Caki2 (cell line): ENCODE data around the gene RSPH9. TPM values are rescaled to one million over a fixed set of nuclear protein-coding genes. Genes with fewer than 3 reads are reported as not detected.
A peak's percentile ranks its signal among the peaks of the same experiment; 100 is the strongest.
"Not testable (repeated sequence)": the region's sequence is repeated elsewhere in the genome, so short reads cannot be mapped to it uniquely, and the experiment has no call there.

ENCODE experiments used
- DNase-seq: peaks from one replicate; pipeline ENCODE4 v3.0.0-alpha.2; 2015; ENCODE audit warnings: low read depth
- in situ Hi-C: cut with HindIII; loops from 2 replicates; pipeline ENCODE4 v1.10.0; 2016; ENCODE audit warnings: low sequenced_read_pairs, low pct_unique_long_range_greater_than_20kb, mixed read lengths
- total RNA-seq: library from RNA; depleted of rRNA; stranded (reverse); fragments of >200 nt; shearing (Covaris generic); gene quantifications from 2 replicates; pipeline ENCODE4 v1.2.3, GENCODE V29; 2014; ENCODE audit warnings: low replicate concordance

RSPH9 gene
- total RNA-seq, 1 experiment from 2014 or later: not detected

DNA sequence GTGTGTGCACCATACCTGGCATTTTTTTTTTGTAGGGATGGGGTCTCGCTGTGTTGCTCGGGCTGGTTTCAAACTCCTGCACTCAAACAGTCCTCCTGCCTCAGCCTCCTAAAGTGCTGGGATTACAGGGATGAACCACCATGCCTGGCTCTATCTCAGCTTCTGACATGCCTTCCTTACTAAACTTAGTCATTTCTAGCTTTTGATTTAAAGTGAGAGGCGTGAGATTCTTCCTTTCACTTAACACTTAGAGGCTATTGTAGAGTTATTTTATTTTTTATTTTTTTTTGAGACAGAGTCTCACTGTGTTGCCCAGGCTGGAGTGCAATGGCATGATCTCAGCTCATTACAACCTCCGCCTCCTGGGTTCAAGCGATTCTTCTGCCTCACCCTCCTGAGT lies 18.1 kb downstream of the RSPH9 start:
- DNase-seq, in situ Hi-C loops: not testable (repeated sequence)

DNA sequence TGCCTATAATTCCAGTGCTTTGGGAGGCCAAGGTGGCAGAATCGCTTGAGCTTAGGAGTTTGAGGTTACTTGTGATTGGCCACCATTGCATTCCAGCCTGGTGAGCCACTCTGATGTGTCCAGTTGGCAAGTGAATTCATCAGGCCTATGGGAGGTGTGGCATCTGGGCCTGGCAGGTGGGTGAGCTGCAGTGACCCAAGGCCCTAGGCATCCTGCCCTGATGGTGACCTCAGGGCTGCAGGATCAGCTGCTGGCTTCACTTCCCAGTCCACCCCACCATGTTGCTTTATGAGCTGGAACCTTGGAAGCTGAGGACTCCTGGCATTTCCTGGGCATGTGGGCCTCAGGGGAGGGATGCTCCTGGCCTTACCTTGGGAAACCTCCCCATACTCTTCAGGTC lies 20.5 kb downstream of the RSPH9 start:
- DNase-seq: peak; percentile 53
- in situ Hi-C loops: no loop called here

DNA sequence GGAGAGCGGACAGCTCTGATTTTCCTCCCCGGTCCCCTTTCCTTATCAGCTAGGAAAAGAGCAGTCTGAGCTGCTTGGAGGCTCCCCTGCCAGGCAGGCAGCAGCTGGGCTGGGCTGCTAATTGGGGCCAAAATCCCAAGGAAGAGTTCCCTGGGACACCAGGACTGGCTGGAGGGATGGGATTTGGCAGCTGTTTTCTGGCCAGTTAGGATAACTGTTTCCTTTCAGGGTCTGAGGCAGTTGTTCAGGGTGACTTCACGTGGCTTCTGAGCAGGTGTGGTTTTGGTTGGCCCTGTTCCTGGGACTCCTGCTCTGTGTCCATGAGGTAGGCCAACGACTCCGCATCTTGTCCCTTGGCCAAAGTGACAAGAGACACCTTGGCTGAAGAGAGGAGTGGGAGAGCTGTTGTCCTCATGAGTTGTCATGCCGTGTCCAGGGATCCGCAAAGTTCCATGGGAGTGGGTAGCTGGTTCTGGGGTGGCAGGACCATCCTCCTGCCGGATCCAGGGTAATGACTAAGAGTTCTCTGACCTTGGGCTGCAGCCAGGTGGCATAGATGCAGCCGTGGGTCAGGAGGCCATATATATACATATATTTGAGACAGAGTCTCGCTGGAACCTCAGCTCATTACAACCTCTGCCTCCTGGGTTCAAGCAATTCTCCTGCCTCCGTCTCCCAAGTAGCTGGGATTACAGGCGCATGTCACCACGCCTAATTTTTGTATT lies 21.5 kb downstream of the RSPH9 start:
- no peak for DNase-seq
- in situ Hi-C loops: no loop called here

DNA sequence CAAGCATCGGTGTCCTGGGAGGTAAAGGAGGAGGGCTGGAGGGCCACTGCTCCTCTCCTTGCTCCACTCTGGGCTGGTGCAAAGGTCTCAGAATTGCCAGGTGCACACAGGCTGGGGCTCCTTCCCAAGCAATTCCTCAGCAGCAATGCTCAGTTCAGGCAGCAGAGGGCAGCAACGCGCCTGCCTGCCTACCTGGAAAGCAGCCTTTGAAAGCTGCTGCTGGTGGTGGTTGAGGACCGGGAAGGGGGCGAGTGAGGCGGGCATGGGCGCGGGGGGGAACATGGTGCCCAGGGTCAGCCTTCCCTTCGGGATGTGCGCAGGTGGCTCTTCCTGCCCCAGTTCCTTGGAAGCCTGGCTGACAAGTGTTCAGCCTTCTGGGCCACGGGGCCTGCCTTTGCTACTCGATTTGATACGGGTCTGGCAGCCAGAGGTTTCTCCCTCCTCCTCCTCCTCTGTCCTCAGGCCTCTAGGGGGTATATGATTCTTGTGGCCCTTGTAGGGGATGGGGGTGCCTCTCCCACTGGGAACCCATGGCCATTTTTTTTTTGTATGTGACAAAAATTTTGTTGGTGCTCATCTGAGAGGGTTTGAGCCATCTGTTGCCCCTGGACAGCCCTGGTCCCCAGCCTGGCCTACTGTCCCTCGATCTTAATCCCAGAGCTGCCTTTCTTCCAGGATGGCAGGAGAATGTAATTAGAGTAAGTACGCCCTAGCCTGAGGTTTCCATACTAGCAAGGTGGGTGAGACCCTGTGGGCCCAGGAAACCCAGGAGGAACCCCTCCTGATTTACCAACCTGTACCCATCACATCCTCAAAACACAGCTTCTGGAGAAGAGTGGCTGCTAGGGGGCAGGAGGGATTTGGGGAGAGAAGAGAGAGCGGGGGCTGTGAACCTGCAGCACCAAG lies 22.7 kb downstream of the RSPH9 start:
- in situ Hi-C loops: no loop called here
- DNase-seq: peak; percentile 85

DNA sequence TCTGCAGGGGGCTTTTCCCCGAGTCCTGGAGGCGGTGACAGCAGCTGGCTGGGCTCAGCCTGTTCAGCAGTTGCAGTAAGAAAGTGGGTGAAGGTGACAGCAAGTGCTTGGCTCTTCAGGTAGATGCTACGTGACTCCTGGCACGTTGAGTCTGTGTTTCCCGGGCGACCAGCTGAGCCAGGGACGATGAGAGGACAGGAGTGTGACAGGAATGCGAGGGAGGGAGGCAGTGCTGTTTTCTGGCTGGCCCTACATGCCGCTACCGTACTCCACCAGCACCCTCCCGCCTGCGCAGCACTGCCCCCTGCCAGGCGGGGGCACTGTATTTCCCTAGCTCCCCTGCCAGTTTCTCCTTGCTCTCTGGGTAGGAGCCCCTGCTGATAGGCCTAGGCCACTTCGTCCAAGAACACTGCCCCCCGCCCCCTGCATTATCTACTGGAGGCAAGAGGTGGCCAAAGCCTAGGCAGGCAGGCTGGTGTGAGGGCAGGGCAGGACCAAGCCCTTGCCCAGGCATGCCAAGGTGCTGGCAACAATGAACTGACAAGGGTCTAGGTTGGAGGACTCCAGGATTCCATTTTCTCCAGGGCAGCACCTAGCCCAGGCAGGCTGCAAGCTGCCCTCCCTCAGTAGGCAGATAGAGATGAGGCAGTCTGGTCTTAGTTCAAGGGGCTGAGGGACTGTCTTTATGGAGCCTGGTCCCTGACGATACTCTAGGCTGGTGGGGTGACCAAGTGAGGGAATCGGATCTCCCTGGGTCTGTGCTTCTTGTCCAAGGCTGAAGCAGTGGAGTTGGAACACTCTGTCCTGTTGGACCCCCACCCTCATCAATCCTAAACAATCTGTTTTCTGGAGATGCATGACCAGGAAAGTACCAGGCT lies 23.6 kb downstream of the RSPH9 start:
- in situ Hi-C loops: no loop called here
- DNase-seq: peak; percentile 97

DNA sequence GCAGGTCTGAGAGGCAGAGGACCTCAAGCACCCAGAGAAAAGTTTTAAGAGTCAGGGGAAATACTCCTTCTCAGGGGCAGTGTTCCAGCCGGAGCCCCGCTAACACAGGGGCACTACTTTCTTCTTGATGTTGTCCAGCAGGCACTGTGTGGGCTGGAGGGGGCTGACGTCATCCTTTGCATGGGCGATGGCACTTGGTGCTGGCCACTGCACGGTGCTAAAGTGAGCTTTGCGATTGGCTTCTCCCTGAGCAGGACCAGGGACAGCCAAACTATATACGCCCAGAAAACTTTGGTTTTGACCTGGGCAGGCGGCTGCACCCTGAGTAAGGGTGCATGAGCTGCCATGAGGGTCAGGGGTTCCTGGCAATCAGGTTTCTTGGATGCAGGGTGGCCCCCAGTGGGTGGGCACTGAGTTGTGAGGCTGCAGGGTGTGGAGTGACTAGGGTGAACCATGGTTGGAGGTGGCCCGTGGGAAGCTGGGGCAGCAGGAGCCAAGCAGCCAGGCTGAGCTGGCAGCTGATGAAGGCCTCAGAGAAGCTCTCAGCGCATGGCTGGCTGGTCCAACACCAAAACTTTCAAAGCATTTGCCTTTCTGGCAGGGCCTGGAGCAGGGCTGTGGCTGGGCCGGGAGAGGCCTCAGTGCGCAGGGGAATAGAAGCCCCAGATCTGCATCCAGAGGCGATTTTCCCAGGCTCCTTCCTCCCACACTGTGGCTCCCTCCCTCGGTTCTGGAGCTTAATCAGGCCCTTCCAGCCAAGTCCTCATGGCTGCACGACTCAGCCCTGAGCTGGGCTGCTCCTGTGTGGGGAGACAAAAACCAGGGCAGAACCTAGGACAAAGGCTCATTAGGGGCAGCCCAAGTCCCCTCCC lies 24.4 kb downstream of the RSPH9 start:
- no peak for DNase-seq
- in situ Hi-C loops: no loop called here

DNA sequence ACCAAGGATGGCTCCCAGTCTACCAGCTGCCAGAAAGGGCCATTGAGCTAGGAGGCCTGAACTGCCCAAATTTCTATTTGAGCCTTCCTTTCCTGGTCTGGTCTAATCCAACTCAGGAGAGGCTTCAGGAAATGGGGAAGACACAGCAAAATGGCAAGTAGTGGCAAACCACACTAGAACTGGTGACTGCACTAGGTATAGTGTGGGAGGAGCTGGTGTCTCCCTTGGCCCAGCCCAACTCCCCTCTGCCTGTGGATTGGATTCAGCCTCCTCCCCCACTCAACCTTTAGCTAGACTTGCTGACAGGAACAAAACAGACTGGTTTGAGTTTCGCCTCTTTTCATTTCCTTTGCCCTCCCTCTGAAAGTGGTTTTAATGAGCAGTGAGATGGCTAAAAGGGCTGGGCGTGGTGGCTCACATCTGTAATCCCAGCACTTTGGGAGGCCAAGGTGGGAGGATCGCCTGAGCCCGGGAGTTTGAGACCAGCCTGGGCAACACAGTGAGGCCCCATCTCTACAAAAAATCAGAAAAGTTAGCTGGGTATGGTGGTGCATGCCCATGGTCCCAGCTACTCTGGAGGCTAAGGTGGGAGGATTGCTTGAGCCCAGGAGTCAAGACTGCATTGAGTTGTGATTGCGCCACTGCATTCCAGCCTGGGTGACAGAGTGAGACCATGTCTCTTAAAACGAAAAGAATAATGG lies 25.2 kb downstream of the RSPH9 start:
- in situ Hi-C loops: no loop called here
- DNase-seq: peak; percentile 39

DNA sequence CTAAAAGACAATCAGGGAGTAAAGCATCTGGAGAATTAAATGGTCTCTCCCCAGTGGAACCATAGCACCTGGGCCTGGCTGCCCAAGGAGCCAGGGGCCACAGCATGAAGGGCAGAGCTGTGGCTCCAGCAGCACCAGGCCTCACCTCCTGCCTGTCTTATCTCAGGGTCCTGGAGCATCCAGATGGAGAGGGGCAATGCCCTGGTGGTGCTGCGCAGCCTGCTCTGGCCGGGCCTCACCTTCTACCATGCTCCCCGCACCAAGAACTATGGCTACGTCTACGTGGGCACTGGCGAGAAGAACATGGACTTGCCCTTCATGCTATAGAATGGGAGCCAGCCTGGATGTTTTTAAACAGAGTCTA lies 25.8 kb downstream of the RSPH9 start:
- in situ Hi-C loops: no loop called here

DNA sequence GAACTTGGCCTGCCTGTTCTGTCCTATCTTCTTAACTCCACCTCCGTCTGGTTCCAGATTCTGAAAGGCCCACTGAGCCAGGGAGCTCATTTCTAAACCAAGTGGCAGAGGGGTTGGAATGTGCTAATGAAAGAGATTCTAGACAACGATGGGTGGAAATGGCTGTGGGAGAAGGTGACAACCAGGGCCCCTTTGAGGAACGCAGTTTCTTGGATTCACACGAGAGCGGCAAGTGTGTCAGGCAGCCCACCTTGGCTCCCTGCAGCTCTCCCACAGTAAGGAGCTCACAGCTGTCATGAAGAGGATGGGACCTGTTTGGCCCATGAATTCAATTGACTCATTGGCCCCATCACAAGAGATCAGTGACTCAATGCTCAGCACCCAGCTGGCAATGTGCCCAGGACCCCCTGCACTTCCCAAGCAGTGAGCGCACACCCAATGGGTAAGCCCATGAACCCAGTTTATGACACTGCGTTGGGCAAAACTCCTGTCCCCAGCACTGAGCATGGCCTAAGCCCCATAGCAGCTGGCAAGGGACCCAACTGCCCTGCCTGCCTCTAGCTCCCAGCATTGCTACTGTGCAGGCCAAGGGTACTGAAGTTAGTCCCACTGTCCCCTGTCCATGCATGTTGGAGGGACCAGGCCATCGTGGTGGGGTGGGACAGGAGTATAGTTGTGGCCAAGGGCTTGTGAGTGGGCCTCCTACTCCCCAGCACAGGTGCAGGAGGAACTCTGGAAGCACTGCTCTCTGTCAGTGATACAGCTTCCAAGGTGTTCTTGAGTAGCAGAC lies 26.4 kb downstream of the RSPH9 start:
- in situ Hi-C loops: no loop called here

More for the DNA sequence above, 25.8 kb downstream of the RSPH9 start:
- DNase-seq: no peak

DNA sequence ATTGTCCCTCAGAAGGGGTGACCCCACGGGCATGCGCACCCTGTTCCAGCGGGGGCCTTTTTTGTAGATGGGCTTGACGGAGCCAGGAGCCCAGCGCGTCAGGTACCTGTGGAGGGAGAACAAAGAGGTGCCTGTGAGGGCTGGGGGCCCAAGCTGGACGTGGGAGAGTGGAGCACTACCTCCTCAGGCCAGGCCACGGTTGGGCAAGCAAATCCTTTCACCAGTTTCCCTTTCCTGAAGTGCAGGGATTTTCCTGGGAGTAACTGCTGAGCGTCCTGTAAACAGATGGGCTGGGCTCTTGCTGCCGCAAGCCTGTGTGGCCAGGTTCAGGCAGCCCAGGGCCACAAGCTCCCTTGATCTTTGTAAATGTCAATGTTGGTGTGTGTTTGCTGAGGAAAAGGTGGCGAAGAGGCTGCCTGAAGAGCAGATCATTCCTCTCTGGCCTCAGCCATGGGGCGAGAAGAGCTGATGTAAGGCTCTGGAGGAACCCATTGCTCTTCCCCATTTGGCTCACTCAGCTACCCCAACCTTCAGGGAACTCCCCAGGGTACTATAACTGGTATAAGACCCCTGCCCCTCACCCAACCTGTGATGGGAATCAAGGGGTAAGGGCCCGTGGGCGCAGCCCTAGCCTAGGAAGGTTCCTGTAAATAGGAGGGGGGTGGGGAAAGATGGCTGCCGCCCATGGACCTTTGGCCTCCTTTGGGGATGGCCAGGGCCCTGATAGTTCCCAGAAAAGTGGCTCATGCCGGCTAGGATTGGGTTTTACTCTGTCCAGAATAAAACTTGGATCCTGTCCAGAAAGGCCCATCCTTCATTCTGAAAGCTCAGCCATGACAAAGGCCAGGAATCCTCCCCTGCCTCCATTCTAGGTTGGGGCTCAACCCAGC lies 27.2 kb downstream of the RSPH9 start:
- in situ Hi-C loops: no loop called here
- DNase-seq: peak; percentile 26

More for the DNA sequence above, 26.4 kb downstream of the RSPH9 start:
- no peak for DNase-seq

DNA sequence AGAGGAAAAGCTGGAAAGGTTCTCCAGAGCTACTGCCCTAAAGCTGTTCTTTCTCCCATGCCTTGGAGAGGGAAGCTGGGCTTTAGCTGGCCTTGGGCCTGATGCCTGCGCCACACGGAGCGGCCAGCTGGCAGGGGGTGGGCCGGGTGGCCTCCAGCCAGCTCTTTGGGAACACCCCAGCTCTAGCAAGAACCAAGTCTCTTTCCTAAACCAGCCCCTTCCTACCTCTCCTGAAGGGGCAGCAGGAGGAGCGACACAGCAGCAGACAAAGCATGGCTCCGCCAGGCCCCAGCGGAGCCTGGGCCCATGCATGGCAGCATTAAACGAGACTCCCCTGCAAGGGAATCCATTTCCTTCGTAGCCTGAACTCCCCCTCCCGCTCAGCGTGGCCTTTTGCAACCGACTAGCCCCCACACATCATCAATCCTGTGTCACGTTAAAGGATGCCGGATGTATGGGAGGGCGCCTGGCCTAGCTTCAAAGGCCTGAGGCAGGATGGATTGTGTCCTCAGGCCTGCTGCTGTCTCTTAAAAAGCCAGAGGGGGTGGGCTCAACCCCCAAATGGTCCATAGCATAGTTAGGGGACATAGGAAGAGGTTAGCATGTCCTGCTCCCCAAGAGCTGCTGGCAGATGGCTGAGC lies 28.7 kb downstream of the RSPH9 start:
- no peak for DNase-seq
- in situ Hi-C loops: no loop called here

DNA sequence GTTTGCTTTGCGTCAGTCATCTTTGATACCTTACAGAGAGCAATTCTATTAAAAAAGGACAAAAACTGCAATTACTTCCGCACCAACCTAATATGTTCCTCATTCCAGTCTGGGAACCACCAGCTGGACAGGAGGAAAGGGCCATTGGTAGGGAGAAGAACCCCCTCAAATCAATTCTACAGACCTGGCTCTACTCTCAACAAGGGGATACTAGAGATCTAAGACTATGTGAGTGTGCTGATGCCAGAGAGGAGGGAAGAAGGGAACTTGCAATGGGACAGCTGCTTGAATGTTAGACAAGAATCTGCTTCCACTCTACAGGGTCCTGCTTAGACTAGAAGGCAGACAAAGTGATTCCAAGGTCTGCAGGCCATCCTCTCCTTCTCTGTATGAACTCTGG lies 29.5 kb downstream of the RSPH9 start:
- in situ Hi-C loops: no loop called here
- DNase-seq: no peak

DNA sequence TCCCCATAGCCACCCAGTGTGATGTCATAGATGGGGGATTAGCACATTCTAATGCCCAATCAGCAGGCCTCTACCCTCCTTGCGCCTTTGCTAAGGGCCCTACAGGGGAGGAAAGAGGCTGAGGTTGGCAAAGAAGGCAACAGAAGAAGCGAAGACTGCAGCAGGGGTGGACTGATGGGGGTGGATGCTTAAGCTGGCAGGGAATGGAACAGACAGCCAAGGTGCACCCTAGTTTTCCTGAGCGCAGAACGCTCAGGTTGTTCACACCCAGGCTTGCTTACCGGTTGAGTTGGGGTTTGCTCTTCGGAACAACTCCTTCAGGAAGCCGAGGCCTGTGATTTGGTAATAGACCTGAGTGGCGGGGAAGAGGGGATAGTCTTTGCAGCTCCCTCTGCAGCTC lies 30.1 kb downstream of the RSPH9 start:
- in situ Hi-C loops: no loop called here
- DNase-seq: no peak

DNA sequence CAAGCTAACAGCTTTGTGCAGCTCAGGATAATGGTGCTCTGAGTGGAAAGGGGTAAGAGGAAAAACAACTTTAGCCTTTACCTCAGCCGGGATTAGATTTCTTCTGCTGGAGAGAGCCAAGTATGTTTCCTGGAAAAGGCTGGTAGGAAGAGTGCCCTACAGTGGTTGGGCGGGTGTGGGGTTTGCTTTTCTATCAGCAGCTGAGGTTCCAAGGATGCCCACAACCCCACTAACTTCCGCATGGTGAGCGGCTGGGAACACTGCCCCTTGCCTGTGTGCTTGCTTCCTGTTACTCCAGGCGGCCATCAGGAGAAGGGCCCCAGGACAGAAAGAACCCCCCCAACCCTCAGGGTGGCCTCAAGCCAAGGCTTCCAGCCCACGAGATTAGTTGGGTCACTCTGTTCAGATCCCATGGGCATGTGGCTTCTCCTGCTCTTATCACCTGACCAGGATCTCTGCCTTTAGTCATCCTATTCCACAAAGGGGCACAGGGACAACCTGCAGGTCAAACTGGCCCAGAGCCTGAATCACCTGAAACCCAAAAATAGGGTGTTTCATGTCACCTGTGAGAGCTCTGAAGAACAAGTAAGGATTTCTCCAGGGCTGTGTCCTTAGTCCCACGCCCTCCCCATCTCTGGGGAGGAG lies 32.2 kb downstream of the RSPH9 start:
- no peak for DNase-seq
- in situ Hi-C loops: no loop called here

DNA sequence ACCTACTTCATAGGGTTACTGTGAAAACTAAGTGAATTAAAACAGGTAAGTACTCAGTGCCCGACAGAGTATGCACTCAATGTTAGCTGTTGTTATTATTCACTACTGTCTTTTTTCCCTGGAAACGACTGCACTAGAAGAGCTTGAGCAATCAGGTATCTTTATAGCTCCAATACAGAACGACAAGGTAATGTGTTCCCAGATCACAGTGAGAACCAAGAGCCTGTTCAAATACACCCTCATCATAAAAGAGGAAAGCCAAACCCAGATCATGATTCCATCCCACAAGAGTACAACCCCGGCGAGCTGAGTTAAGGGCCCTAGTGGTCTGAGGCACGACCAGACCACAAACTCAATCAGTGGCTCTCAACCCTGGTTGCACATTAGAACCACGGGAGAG lies 32.9 kb downstream of the RSPH9 start:
- in situ Hi-C loops: no loop called here
- DNase-seq: no peak
